Hepatocyte (in vitro differentiated cells): ENCODE data around the gene SESN3. TPM values are rescaled to one million over a fixed set of nuclear protein-coding genes. Genes with fewer than 3 reads are reported as not detected.

ENCODE experiments used
- DNase-seq: peaks from one replicate; pipeline ENCODE4 v3.0.0-alpha.2; 2016; ENCODE audit warnings: low spot score
- H2AFZ ChIP-seq: fragments of 200-600 bp; sonication (generic); 2 replicates; pipeline ENCODE4 v1.6.0; 2016; ENCODE audit warnings: antibody characterized with exemption, mild to moderate bottlenecking
- H3K27ac ChIP-seq: fragments of 200-600 bp; sonication (generic); 2 replicates; pipeline ENCODE4 v1.5.1; 2016; ENCODE audit warnings: mild to moderate bottlenecking
- H3K27me3 ChIP-seq: fragments of 200-600 bp; sonication (generic); 2 replicates; pipeline ENCODE4 v1.6.1; 2016
- H3K36me3 ChIP-seq: fragments of 200-600 bp; sonication (generic); replicated peaks from 2 replicates; pipeline ENCODE4 v1.5.1; 2016; ENCODE audit warnings: low read depth; ENCODE audit not compliant: insufficient read depth
- H3K4me1 ChIP-seq: fragments of 200-600 bp; sonication (generic); 2 replicates; pipeline ENCODE4 v1.5.1; 2016; ENCODE audit warnings: mild to moderate bottlenecking, moderate library complexity; ENCODE audit not compliant: insufficient read depth
- H3K4me2 ChIP-seq: fragments of 200-600 bp; sonication (generic); 2 replicates; pipeline ENCODE4 v1.6.0; 2016
- H3K4me3 ChIP-seq: fragments of 200-600 bp; sonication (generic); 2 replicates; pipeline ENCODE4 v1.5.1; 2016; ENCODE audit warnings: mild to moderate bottlenecking
- H3K79me2 ChIP-seq: fragments of 200-600 bp; sonication (generic); 2 replicates; pipeline ENCODE4 v1.6.0; 2017; ENCODE audit warnings: mild to moderate bottlenecking
- H3K9me2 ChIP-seq: fragments of 200-600 bp; sonication (generic); replicated peaks from 2 replicates; pipeline ENCODE4 v1.6.0; 2017; ENCODE audit warnings: mild to moderate bottlenecking; ENCODE audit not compliant: insufficient read depth
- H3K9me3 ChIP-seq: fragments of 200-600 bp; sonication (generic); 2 replicates; pipeline ENCODE4 v1.5.1; 2016; ENCODE audit warnings: low read depth, mild to moderate bottlenecking
- H4K20me1 ChIP-seq: fragments of 200-600 bp; sonication (generic); 2 replicates; pipeline ENCODE4 v1.6.0; 2016; ENCODE audit warnings: mild to moderate bottlenecking; ENCODE audit not compliant: insufficient read depth, poor library complexity, severe bottlenecking
- CTCF ChIP-seq: fragments of 200-600 bp; sonication (generic); IDR thresholded peaks from 2 replicates; pipeline ENCODE4 v1.5.1; 2016; ENCODE audit warnings: antibody characterized with exemption, mild to moderate bottlenecking; ENCODE audit not compliant: poor library complexity
- EZH2 ChIP-seq: fragments of 200-600 bp; sonication (generic); IDR thresholded peaks from 2 replicates; pipeline ENCODE4 v1.6.1; 2016; ENCODE audit warnings: antibody characterized with exemption, mild to moderate bottlenecking, borderline replicate concordance
- EZH2phosphoT487 ChIP-seq: fragments of 200-600 bp; sonication (generic); IDR thresholded peaks from one replicate; pipeline ENCODE4 v1.6.1; 2018; ENCODE audit warnings: antibody characterized with exemption, mild to moderate bottlenecking, low read depth, moderate library complexity; ENCODE audit not compliant: unreplicated experiment, severe bottlenecking
- WGBS: methylation state at CpG from one replicate; pipeline ENCODE4 v1.1.6; 2016; ENCODE audit warnings: low lambda C conversion rate; ENCODE audit errors: missing lambda C conversion rate; 5-methylcytosine and 5-hydroxymethylcytosine counted together
- polyA plus RNA-seq: library from polyadenylated mRNA; unstranded; fragments of >200 nt; fragmentation: Nextera tagmentation; extraction: Ambion mirVana; gene quantifications from 2 replicates; pipeline ENCODE4 v1.2.1, GENCODE V29; 2016
- total RNA-seq: library from RNA; depleted of rRNA; stranded (reverse); fragments of >200 nt; gene quantifications from 2 replicates; pipeline ENCODE4 v1.2.3, GENCODE V29; 2014

The SESN3 gene
- total and polyA plus RNA-seq, 2 experiments from 2014 or later = 8.1 to 107 TPM

DNA sequence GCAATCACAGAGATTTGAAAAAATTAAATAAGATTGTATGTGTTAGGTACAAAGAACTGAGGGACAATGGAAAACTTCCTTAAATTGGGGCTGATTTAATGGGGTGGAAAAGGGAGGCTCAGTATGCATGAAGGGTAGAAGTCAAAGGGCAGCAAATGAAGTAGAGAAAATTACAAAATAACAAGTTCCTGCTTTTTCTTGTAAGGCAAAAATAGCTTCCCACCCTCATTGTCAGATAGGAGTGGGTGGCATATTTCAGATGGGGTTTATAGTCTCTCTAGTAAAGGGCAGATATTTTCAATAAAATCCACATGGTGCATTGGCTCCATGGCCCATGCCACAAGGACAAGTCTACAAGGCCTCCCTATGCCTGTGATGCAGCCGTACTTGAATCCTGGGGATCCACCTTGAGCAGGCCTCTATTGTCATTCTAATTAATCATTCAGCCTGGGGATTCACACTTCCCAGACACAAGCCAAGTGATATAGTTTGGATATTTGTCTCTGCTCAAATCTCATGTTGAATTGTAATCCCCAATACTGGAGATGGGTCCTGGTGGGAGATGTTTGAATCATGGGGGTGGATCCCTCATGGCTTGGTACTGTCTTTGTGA is 36.7 kb upstream of the SESN3 start:
- no peak overlapping the region for H3K4me2 ChIP-seq
- no peaks in the 10 kb centered on the region for H3K79me2 ChIP-seq
- no peaks in the 10 kb centered on the region for H3K27me3 ChIP-seq
- no peaks in the 10 kb centered on the region for H4K20me1 ChIP-seq
- H3K9me2 ChIP-seq = no peaks in the 10 kb centered on the region
- WGBS = 57% methylated on average over 1 of the region's 1 CpG
- H3K9me3 ChIP-seq = no peaks in the 10 kb centered on the region
- DNase-seq = no peak
- no peak overlapping the region for H3K4me3 ChIP-seq
- H3K27ac ChIP-seq = no peak overlapping the region
- TF ChIP-seq EZH2 (no peak), CTCF (no peak), EZH2phosphoT487 (no peak)
- no peak overlapping the region for H2AFZ ChIP-seq
- no peaks in the 10 kb centered on the region for H3K36me3 ChIP-seq
- H3K4me1 ChIP-seq = no peaks in the 10 kb centered on the region

DNA sequence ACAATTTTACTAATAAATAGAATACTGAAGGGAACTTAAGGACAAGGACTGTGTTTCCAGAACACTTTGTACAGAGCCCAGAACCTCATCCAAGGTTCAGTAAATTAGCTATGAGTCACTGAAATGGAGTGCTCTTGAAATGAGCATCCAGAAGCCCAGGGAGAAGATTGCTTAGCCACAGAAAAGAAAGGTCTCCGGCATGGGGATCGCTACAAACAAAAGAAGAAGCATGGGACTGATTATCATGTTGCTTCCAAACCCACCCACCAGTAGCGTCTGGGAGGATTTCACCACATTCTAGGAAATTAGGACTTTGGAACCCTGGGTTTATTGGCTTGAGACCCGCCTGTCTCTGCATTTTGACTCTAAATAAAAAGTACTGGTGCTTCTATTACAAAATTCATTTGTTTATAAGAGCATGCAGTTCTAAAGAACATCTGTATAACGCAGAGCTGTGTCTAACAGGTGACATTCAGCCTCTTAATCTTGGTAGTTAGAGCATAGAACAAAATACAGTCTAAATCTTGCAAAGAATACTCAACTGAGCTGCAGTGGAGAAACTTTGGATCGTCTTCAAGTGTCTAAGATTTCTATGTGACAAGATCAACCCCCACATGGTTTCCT is 35.9 kb upstream of the SESN3 start:
- WGBS = 74% methylated on average over 6 of the region's 6 CpGs
- H3K4me2 ChIP-seq = peak overlapping the region; percentile 30

DNA sequence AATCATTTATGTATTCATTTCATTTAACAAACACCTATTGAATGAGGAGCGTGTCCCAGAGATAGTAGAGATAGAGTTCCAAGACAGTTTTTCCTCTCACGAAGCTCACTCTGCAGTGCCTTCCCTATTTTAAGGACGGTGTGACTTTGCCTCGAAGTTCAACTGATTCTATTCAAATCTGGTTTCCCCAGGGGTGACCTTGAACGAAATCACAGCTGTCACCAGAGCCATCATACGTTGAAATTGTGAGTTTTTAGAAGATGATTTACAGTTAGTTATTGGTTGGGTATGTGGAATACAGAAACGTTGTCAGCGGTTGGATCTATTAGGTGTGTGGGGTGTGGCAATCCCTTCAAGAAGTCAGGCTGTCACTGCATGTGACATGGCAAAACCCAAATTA is 33.9 kb upstream of the SESN3 start:
- Histone ChIP-seq H3K4me3 (no peak overlapping the region), H4K20me1 (no peaks in the 10 kb centered on the region), H3K36me3 (no peaks in the 10 kb centered on the region), H3K4me2 (no peak overlapping the region), H3K27me3 (no peaks in the 10 kb centered on the region), H3K4me1 (no peaks in the 10 kb centered on the region), H3K9me3 (no peaks in the 10 kb centered on the region), H3K79me2 (no peaks in the 10 kb centered on the region), H3K27ac (no peak overlapping the region), H3K9me2 (no peaks in the 10 kb centered on the region), H2AFZ (no peak overlapping the region)
- TF ChIP-seq EZH2phosphoT487 = no peak
- no peak for TF ChIP-seq EZH2
- no peak for TF ChIP-seq CTCF
- WGBS = 84% methylated on average over 8 of the region's 8 CpGs
- DNase-seq = no peak

More for the DNA sequence above, 35.9 kb upstream of the SESN3 start:
- no peak overlapping the region for H3K4me3 ChIP-seq
- H3K79me2 ChIP-seq = no peaks in the 10 kb centered on the region
- no peak overlapping the region for H3K27ac ChIP-seq
- no peaks in the 10 kb centered on the region for H3K9me3 ChIP-seq
- H3K4me1 ChIP-seq = no peaks in the 10 kb centered on the region
- no peaks in the 10 kb centered on the region for H4K20me1 ChIP-seq
- H3K27me3 ChIP-seq = no peaks in the 10 kb centered on the region
- TF ChIP-seq EZH2 = no peak
- TF ChIP-seq EZH2phosphoT487 = no peak
- TF ChIP-seq CTCF = no peak
- H3K36me3 ChIP-seq = no peaks in the 10 kb centered on the region
- H3K9me2 ChIP-seq = no peaks in the 10 kb centered on the region
- no peak overlapping the region for H2AFZ ChIP-seq
- no peak for DNase-seq
